ENCODE measurements around the gene DSCAML1.

DNA sequence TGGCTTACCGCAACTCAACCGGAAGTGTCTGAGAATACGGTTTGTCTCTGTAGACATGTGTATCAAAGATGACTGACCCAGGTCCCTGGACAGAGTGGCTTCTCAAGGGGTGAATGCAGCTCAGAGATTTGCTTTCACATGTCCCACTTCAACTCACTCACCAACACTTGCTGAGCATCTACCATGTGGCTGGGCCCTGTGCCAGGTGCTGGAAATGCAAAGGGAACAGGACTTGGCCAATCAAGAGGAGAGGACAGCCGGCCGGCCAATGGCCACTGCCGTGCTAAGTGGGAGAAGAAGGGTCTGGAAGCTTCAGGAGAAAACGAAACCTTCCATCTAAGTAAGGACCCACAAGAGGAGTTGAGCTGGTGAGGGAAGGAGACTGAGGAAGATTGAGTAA is 318.1 kb downstream of the DSCAML1 start:
- TF ChIP-seq, protein P1, sequence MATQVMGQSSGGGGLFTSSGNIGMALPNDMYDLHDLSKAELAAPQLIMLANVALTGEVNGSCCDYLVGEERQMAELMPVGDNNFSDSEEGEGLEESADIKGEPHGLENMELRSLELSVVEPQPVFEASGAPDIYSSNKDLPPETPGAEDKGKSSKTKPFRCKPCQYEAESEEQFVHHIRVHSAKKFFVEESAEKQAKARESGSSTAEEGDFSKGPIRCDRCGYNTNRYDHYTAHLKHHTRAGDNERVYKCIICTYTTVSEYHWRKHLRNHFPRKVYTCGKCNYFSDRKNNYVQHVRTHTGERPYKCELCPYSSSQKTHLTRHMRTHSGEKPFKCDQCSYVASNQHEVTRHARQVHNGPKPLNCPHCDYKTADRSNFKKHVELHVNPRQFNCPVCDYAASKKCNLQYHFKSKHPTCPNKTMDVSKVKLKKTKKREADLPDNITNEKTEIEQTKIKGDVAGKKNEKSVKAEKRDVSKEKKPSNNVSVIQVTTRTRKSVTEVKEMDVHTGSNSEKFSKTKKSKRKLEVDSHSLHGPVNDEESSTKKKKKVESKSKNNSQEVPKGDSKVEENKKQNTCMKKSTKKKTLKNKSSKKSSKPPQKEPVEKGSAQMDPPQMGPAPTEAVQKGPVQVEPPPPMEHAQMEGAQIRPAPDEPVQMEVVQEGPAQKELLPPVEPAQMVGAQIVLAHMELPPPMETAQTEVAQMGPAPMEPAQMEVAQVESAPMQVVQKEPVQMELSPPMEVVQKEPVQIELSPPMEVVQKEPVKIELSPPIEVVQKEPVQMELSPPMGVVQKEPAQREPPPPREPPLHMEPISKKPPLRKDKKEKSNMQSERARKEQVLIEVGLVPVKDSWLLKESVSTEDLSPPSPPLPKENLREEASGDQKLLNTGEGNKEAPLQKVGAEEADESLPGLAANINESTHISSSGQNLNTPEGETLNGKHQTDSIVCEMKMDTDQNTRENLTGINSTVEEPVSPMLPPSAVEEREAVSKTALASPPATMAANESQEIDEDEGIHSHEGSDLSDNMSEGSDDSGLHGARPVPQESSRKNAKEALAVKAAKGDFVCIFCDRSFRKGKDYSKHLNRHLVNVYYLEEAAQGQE (IDR thresholded peaks at IDR 0.05; ENCODE audit: low read depth), result no peak
- TF ChIP-seq, protein P2, sequence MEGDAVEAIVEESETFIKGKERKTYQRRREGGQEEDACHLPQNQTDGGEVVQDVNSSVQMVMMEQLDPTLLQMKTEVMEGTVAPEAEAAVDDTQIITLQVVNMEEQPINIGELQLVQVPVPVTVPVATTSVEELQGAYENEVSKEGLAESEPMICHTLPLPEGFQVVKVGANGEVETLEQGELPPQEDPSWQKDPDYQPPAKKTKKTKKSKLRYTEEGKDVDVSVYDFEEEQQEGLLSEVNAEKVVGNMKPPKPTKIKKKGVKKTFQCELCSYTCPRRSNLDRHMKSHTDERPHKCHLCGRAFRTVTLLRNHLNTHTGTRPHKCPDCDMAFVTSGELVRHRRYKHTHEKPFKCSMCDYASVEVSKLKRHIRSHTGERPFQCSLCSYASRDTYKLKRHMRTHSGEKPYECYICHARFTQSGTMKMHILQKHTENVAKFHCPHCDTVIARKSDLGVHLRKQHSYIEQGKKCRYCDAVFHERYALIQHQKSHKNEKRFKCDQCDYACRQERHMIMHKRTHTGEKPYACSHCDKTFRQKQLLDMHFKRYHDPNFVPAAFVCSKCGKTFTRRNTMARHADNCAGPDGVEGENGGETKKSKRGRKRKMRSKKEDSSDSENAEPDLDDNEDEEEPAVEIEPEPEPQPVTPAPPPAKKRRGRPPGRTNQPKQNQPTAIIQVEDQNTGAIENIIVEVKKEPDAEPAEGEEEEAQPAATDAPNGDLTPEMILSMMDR (IDR thresholded peaks at IDR 0.05 in 2 of 3, conservative IDR thresholded peaks at IDR 0.05 in 1 of 3; ENCODE audit: borderline replicate concordance in 1 of 3, insufficient read depth in 1 of 3, low read depth in 2 of 3, low read length in 2 of 3), result no peak
- TF ChIP-seq ELF1 (IDR thresholded peaks at IDR 0.05; ENCODE audit: borderline replicate concordance, low read depth), result no peak
- no peak for TF ChIP-seq POLR2A (IDR thresholded peaks at IDR 0.05; ENCODE audit: borderline replicate concordance, extremely low read depth, insufficient read depth, insufficient read length)
- no peak for TF ChIP-seq EZH2phosphoT487 (IDR thresholded peaks at IDR 0.05; ENCODE audit: borderline replicate concordance)
- no peak for TF ChIP-seq POLR2AphosphoS5 (IDR thresholded peaks at IDR 0.05; ENCODE audit: low read depth, low read length)
- no peak for TF ChIP-seq SIN3A (IDR thresholded peaks at IDR 0.05; ENCODE audit: low read depth)
- no peak for TF ChIP-seq CEBPB (IDR thresholded peaks at IDR 0.05; ENCODE audit: low read depth)

Measured in HCT116 (cell line).